Testis (tissue), 2 donors: ENCODE data around the gene TTC28.

Experiments
- CTCF ChIP-seq, 3 experiments: fragments of 450-650 bp in 2 of 3; fragments of 200-600 bp in 1 of 3; sonication (generic) in 1 of 3; IDR thresholded peaks; one replicate each; pipeline ENCODE4 v1.5.1; 2016 to 2019; ENCODE audit warnings: antibody characterized with exemption in 3 of 3, mild to moderate bottlenecking in 2 of 3, moderate library complexity in 1 of 3
- POLR2A ChIP-seq: fragments of 450-650 bp; IDR thresholded peaks from one replicate; pipeline ENCODE4 v1.6.1; 2017; ENCODE audit warnings: antibody characterized with exemption, mild to moderate bottlenecking, moderate library complexity

GRCh38 chr22:27990451-27990840 lies 689.2 kb downstream of the TTC28 start:
- no peak for TF ChIP-seq CTCF (IDR thresholded peaks at IDR 0.05)
- TF ChIP-seq POLR2A = no peak
